AG20443 (cell line): ENCODE data around the gene GNG14.
A peak's percentile ranks its signal among the peaks of the same experiment; 100 is the strongest.
"Not testable (repeated sequence)": the region's sequence is repeated elsewhere in the genome, so short reads cannot be mapped to it uniquely, and the experiment has no call there.

Source experiments
- DNase-seq: peaks from one replicate; pipeline ENCODE4 v3.0.0; 2012; ENCODE audit warnings: low spot score, mixed read lengths

GNG14 gene

GRCh38 chr19:12687496-12688196 is at the start of gene GNG14:
GNG14 (plus strand) TSS chr19:12687998; CDS start chr19:12688049, 51 bp downstream.
- DNase-seq = no peak

- no peak for DNase-seq
Observed at GRCh38 chr19:12638611-12639182, 49.1 kb upstream of the GNG14 start.

GRCh38 chr19:12639901-12640613 is 47.7 kb upstream of the GNG14 start:
- peak; percentile 95 for DNase-seq

- peak; percentile 7 for DNase-seq
Observed at GRCh38 chr19:12641456-12641855, 46.3 kb upstream of the GNG14 start.

- no peak for DNase-seq
Observed at GRCh38 chr19:12642506-12642905, 45.3 kb upstream of the GNG14 start.

GRCh38 chr19:12643716-12644115 is 44.1 kb upstream of the GNG14 start:
- DNase-seq = not testable (repeated sequence)

- DNase-seq = peak; percentile 13
Observed at GRCh38 chr19:12646551-12646950, 41.2 kb upstream of the GNG14 start.

- DNase-seq = peak; percentile 7
Observed at GRCh38 chr19:12647047-12647446, 40.8 kb upstream of the GNG14 start.

GRCh38 chr19:12647490-12648071 is 40.2 kb upstream of the GNG14 start:
- DNase-seq = peak; percentile 84

- peak; percentile 25 for DNase-seq
Observed at GRCh38 chr19:12648088-12648487, 39.7 kb upstream of the GNG14 start.

GRCh38 chr19:12649941-12650340 is 37.9 kb upstream of the GNG14 start:
- DNase-seq = peak; percentile 4

- DNase-seq = no peak
Observed at GRCh38 chr19:12652219-12652618, 35.6 kb upstream of the GNG14 start.

GRCh38 chr19:12655546-12655945 is 32.3 kb upstream of the GNG14 start:
- DNase-seq = no peak

- DNase-seq = peak; percentile 35
Observed at GRCh38 chr19:12656899-12657571, 30.8 kb upstream of the GNG14 start.

GRCh38 chr19:12657966-12658365 is 29.8 kb upstream of the GNG14 start:
- no peak for DNase-seq

GRCh38 chr19:12660980-12661379 is 26.8 kb upstream of the GNG14 start:
- no peak for DNase-seq

GRCh38 chr19:12664406-12665280 is 23.2 kb upstream of the GNG14 start:
- peak; percentile 46 for DNase-seq

- DNase-seq = no peak
Observed at GRCh38 chr19:12665281-12665573, 22.6 kb upstream of the GNG14 start.

- DNase-seq = no peak
Observed at GRCh38 chr19:12665671-12666264, 22.0 kb upstream of the GNG14 start.

- peak; percentile 96 for DNase-seq
Observed at GRCh38 chr19:12666265-12667048, 21.3 kb upstream of the GNG14 start, which contains the start of the genes MAN2B1 and WDR83. MAN2B1 (minus strand) TSS chr19:12666742; CDS start chr19:12666701, 41 bp downstream. WDR83 (plus strand) TSS chr19:12666807; CDS start chr19:12669791, 2,984 bp downstream.
